Kidney (tissue), 14 donors: Measurements from ENCODE around the gene SORCS3. TPM values are rescaled to one million over a fixed set of nuclear protein-coding genes. Genes with fewer than 3 reads are reported as not detected.

Experiments
- DNase-seq, 5 donors: peaks; one replicate each; pipeline ENCODE4 v3.0.0-alpha.2; 2013 to 2020
- FAIRE-seq: peaks from 2 replicates; lab custom pipeline; 2012; peaks lifted over from hg19 to GRCh38; lab: Jason Lieb, UNC
- H3K27ac ChIP-seq, 2 donors: one replicate each; pipeline ENCODE4 v1.7.0; 2013; ENCODE audit warnings: low read depth in 2 of 2, low read length in 2 of 2, inconsistent platforms in 1 of 2
- H3K27me3 ChIP-seq: one replicate; pipeline ENCODE4 v1.7.1; 2013; ENCODE audit warnings: low read length, inconsistent platforms; ENCODE audit not compliant: control insufficient read depth, insufficient read depth
- H3K36me3 ChIP-seq, 3 donors: one replicate each; pipeline versions ENCODE4 v1.7.0 to v1.7.1; 2013; ENCODE audit warnings: low read length in 3 of 3, control low read depth in 1 of 3, inconsistent platforms in 1 of 3; ENCODE audit not compliant: insufficient read depth in 3 of 3, control insufficient read depth in 2 of 3
- H3K4me1 ChIP-seq, 3 donors: one replicate each; pipeline versions ENCODE4 v1.7.0 to v1.7.1; 2013; ENCODE audit warnings: low read length in 3 of 3, inconsistent platforms in 1 of 3, low read depth in 1 of 3; ENCODE audit not compliant: control insufficient read depth in 2 of 3, insufficient read depth in 2 of 3
- H3K4me3 ChIP-seq, 3 donors: one replicate each; pipeline versions ENCODE4 v1.7.0 to v1.8.1; 2013; ENCODE audit warnings: low read length in 3 of 3, control low read depth in 1 of 3, inconsistent platforms in 1 of 3
- H3K9ac ChIP-seq, 3 donors: one replicate each; pipeline versions ENCODE4 v1.7.0 to v1.7.1; 2013; ENCODE audit warnings: low read length in 3 of 3, control low read depth in 1 of 3, inconsistent platforms in 1 of 3
- H3K9me3 ChIP-seq, 3 donors: one replicate each; pipeline versions ENCODE4 v1.7.0 to v1.7.1; 2013; ENCODE audit warnings: low read length in 3 of 3, control low read depth in 1 of 3, inconsistent platforms in 1 of 3; ENCODE audit not compliant: control insufficient read depth in 2 of 3, insufficient read depth in 1 of 3
- CTCF ChIP-seq: IDR thresholded peaks from 3 replicates; pipeline ENCODE4 v1.5.1; 2012; ENCODE audit warnings: mild to moderate bottlenecking, moderate library complexity, borderline replicate concordance; ENCODE audit not compliant: insufficient read depth; ENCODE audit errors: extremely low read depth
- intact Hi-C: fragments of 100-400 bp; cut with DNase I; formaldehyde crosslinking; loops from one replicate; pipeline ENCODE4 v1.11.1; 2022
- polyA plus RNA-seq: library from polyadenylated mRNA; stranded (reverse); fragments of 350-450 nt; fragmentation: Illumina TruSeq; extraction: RNeasy Lipid Tissue Mini Kit (QIAGEN cat#74804); gene quantifications from one replicate; pipeline ENCODE4 v1.2.3, GENCODE V29; 2014; ENCODE audit warnings: low read depth, low replicate concordance; ENCODE audit not compliant: insufficient read depth
- total RNA-seq: library from RNA; stranded (reverse); fragmentation: NEBNext Ultra II Directional; extraction: Animal tissue kit (Norgen Biotek cat#: 25700); gene quantifications from one replicate; pipeline ENCODE4 v1.2.1, GENCODE V29; 2021
- donor health status: control.
- donor health status: control.
- donor health status: control.
- donor health status: control.
- donor health status: control.
- donor health status: DM: yes; HTN: yes; CAD: no.
- donor health status: Normal renal cell carcinoma (clear cell type).

The SORCS3 gene
- total and polyA plus RNA-seq, 2 donors from 2014 or later: 0.52 to 1.1 TPM

- H3K4me3 ChIP-seq: no peak overlapping the region
- no peak for DNase-seq
- no peaks in the 10 kb centered on the region for H3K36me3 ChIP-seq
- FAIRE-seq: no peak
- H3K27me3 ChIP-seq: no peaks in the 10 kb centered on the region
- H3K9me3 ChIP-seq: no peaks in the 10 kb centered on the region
- H3K9ac ChIP-seq: no peak overlapping the region
- peaks cover 0 to 3% (median 0%) of the 10 kb centered on the region in 3 donors for H3K4me1 ChIP-seq
- intact Hi-C loops: no loop called here
- TF ChIP-seq CTCF: no peak
- no peak overlapping the region for H3K27ac ChIP-seq
These were observed 509.3 kb downstream of the SORCS3 start for GRCh38 chr10:105150259-105150880.

GRCh38 chr10:105154736-105155135 lies 513.6 kb downstream of the SORCS3 start:
- no peaks in the 10 kb centered on the region for H3K36me3 ChIP-seq
- H3K27me3 ChIP-seq: no peaks in the 10 kb centered on the region
- no peak overlapping the region for H3K4me3 ChIP-seq
- no peak overlapping the region for H3K27ac ChIP-seq
- TF ChIP-seq CTCF: no peak
- H3K4me1 ChIP-seq: peaks cover 0 to 6% (median 0%) of the 10 kb centered on the region in 3 donors
- no peaks in the 10 kb centered on the region for H3K9me3 ChIP-seq
- H3K9ac ChIP-seq: no peak overlapping the region
- intact Hi-C loops: no loop called here
- no peak for FAIRE-seq
- no peak for DNase-seq

GRCh38 chr10:105159268-105159667 lies 518.2 kb downstream of the SORCS3 start:
- TF ChIP-seq CTCF: no peak
- intact Hi-C loops: no loop called here
- no peaks in the 10 kb centered on the region for H3K27me3 ChIP-seq
- no peak overlapping the region for H3K4me3 ChIP-seq
- no peak for DNase-seq
- H3K36me3 ChIP-seq: no peaks in the 10 kb centered on the region
- no peak for FAIRE-seq
- no peaks in the 10 kb centered on the region for H3K9me3 ChIP-seq
- H3K27ac ChIP-seq: no peak overlapping the region
- no peak overlapping the region for H3K9ac ChIP-seq
- peaks cover 0 to 6% (median 0%) of the 10 kb centered on the region in 3 donors for H3K4me1 ChIP-seq

DNA sequence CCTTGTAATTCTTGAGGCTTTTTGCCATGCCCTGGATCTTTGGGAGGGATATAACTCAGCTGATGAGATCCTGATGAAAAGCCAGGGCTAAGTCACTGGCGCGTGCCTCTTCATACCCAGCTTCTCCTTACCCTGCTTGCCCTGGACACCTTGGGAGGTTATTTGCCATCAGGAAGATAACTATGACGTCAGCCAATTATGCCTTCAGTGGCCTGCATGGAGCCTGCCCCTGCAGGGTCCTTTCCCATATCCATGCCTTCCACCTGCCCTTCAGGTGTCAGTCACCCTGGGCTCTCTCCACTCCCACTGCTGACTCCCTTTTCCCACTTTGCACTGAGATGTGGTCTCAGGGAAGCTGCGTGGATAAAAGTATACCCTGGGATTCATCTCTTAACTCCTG lies 520.1 kb downstream of the SORCS3 start:
- intact Hi-C loops: no loop called here
- DNase-seq: no peak
- Histone ChIP-seq H3K4me1 (peaks cover 0 to 4% (median 0%) of the 10 kb centered on the region in 3 donors), H3K9me3 (no peaks in the 10 kb centered on the region), H3K4me3 (no peak overlapping the region), H3K9ac (no peak overlapping the region), H3K27ac (no peak overlapping the region), H3K27me3 (no peaks in the 10 kb centered on the region), H3K36me3 (no peaks in the 10 kb centered on the region)
- TF ChIP-seq CTCF: no peak
- FAIRE-seq: no peak
